LNCAP (cell line): ENCODE results near the gene ZC2HC1C.

ENCODE experiments used
- TF ChIP-seq, protein P1 (sequence below): fragments of 450-650 bp; IDR thresholded peaks from 2 replicates; pipeline ENCODE4 v1.5.1; 2017; ENCODE audit warnings: mild to moderate bottlenecking

The ZC2HC1C gene

DNA sequence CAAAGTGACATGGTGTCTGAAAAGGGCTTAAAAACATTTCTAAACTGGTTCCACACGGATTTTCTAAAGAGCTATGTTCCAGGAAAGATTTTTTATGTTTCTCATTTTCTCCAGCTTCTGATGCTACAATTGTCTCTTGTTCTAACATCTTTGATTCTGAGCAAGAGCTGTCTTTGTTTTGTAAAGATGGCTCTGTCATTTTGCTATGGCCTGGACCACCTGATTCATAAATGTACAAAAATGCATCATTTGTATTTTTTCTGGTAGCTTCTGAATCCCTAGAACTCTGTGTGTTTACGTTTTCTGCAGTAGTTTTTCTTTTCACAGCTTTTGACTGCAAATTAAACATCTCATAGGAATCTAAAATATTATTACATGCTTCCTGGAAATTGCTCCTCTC, 21.3 kb upstream of the ZC2HC1C start:
- TF ChIP-seq, protein P1, sequence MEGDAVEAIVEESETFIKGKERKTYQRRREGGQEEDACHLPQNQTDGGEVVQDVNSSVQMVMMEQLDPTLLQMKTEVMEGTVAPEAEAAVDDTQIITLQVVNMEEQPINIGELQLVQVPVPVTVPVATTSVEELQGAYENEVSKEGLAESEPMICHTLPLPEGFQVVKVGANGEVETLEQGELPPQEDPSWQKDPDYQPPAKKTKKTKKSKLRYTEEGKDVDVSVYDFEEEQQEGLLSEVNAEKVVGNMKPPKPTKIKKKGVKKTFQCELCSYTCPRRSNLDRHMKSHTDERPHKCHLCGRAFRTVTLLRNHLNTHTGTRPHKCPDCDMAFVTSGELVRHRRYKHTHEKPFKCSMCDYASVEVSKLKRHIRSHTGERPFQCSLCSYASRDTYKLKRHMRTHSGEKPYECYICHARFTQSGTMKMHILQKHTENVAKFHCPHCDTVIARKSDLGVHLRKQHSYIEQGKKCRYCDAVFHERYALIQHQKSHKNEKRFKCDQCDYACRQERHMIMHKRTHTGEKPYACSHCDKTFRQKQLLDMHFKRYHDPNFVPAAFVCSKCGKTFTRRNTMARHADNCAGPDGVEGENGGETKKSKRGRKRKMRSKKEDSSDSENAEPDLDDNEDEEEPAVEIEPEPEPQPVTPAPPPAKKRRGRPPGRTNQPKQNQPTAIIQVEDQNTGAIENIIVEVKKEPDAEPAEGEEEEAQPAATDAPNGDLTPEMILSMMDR, result no peak

DNA sequence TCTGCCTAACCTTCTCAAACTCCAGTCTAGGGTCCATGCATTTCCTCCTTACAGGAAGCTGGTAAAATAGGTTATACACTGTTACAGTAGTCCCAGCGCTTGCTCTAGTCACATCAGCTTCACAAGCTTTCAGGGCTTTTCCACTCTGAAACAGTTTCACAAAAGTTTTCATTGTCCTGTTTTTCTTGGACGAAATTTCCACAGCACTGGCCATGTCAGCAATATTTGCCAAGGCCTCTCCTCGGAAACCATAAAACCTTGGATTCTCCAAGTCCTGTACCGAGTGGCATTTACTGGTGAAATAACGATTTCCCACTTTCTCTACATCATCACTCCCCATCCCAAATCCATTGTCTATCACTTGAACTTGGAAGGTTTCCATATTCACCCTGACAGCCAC, 20.3 kb upstream of the ZC2HC1C start:
- TF ChIP-seq, protein P1, result no peak

DNA sequence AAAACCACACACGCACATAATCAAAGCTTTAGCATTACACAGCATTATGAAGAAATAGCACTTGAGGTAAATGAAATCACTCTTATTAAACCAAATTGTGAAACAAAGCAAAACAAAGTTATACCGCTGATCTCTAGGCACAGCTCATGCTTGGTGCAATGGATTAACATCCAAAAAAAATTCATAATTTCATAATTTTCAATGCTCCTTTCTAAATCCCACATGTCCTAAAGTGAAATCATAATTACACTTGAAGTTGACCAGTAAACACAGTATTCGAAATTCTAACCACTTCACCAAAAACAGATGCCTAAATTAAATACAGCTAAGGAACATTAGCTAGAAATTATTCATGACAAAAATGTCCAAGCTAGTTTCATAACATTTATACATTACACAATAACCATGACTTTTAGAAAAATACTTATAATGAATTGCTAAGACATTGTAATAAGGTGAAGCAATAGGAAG, 19.7 kb upstream of the ZC2HC1C start:
- TF ChIP-seq, protein P1, result no peak

DNA sequence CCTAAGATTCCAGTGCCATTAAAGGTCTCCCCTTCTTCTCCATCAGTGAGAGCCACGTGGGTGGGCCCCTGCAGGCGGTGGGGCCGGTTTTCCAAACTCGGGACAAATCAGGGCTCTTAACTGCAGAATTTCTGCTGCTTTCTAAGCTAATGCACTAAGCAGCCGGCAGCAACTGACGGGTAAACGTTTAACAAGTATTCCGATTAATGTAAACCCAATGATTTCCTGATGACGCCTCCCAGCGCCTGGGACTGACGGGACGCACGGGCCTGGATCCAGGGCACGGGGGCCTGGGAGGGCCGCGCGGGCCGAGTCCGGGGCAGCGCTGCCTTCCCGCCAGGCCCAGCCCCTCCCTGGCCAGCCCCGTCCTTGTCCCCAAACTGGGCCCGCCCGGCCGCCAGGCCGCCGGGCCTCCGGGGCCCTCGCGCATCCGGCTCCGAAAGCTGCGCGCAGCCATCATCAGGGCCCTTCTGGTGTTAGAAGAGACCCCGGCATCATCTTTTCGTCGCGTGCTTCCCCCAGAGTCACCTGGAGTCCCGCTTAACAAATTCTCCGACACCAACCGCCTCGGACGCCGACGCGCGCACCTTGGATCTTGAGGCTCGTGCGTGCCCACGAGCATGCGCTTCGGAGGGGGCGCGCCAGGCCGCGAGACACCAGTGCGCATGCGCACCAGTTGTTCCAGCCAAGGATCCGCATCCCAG, 18.4 kb upstream of the ZC2HC1C start, which contains the start of gene MLH3:
TSS of gene MLH3 (minus strand) at position 616 of the 704 bp plus-strand sequence. CDS start 1,812 bp downstream, outside the sequence.
- TF ChIP-seq, protein P1, result no peak

DNA sequence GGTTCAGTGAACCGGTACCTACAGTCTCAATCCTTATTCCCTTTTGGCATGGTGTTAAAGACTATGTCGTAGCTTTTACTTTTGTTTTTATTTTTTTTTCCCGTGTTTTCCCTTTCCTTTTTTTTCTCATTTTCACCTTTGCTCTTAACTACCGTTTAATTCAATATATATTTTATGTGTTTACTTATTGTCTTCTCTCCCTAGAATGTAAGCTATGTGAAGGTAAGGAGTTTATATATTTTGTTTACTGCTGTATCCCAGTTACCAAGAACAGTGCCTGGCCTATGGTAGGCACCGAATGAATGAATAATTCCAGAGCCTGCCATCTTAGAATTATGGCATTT, 17.9 kb upstream of the ZC2HC1C start:
- TF ChIP-seq, protein P1, result no peak

DNA sequence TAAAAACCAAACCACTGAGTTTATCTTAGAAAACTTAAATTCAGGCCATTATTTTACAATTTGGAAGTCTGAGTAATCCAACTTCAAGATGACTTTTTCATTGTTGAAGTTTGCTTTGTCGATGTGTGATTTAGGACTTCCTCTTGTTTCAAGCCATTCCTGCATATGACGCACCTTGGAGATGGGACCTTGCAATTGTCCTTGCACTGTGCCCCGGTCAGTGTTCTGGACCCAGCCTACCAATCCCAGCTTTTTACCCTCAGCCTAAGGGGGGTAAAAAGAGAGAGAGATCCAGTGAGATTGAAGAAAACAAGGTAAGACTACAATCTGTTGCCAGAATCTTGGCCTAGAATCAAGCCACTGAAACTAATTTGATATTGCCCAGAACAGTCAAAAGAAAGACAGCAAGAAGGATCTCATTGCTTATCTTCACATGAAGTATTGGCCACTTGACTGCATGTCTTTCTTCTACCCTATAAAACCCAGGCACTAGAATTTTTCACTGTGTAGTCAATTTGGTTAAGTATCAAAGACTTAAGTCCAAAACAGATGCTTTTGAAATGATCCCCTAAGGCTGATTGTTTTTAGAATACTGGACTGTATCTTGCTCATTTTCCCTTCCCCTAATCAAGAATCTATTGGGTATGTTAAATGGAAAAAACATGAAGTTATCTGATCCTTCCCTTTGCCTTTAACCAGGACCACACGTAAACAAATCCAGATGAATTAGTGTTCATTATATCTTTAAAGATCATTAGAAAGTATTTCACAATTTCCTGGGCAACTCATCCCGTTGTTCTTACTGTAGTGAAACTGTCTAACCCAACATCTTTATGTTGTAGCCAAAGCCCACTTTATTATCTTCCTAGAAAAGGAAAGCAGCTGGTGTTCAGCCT, 15.8 kb upstream of the ZC2HC1C start:
- TF ChIP-seq, protein P1, result no peak

DNA sequence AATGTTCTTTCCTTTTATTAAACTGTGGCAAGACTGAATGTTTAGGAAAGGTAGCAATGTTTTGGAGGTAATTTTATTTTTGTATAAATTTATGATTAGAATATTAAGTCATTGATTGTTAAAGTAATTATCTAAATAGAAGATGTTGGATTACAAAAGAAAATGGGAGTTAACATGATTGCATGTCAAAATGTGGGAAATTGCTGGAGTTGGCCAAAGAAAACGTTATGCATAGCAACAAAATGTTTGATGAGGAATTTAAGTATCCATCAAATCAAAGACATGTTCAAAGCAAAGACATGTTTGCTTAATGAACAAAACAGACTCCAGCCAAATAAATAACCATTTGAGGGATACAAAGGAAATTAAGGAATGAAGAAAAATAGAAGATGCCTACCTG, 15.0 kb upstream of the ZC2HC1C start:
- TF ChIP-seq, protein P1, result no peak
